ENCODE measurements around the gene ACTN1. TPM values are rescaled to one million over a fixed set of nuclear protein-coding genes. Genes with fewer than 3 reads are reported as not detected.

The ACTN1 gene
- total RNA-seq, 1 donor, result 447 TPM

DNA sequence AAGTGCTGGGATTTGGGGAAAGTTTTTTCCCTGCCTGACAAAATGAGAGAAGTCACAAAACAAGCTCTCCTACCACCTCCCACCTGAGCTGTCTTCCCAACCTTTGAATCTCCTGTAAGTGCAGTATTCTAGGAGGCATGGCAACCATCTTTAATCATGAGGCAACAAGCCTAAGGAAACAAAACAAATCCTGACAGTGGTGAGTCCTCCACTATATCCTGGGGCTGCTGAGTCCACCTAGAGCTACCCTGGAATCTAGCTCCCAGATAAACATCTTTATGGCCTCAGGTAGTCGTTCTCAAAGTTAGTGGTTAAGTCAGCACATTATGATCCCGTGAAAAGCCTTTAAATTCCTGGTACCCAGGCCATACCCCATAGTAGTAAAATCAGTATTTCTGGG is 22.3 kb upstream of the ACTN1 start:
- no peaks in the 10 kb centered on the region for H4K20me1 ChIP-seq (ENCODE audit: insufficient read depth, low read length)
- no peak overlapping the region for H2AFZ ChIP-seq (ENCODE audit: low read length)
- no peaks in the 10 kb centered on the region for H3K9me3 ChIP-seq (ENCODE audit: low read depth, low read length)
- H3K36me3 ChIP-seq (ENCODE audit: insufficient read depth, low read length), result no peaks in the 10 kb centered on the region
- no peaks in the 10 kb centered on the region for H3K27me3 ChIP-seq (ENCODE audit: insufficient read depth, low read length)
- no peak for DNase-seq (ENCODE audit: insufficient read length, low spot score, missing footprints)
- no peaks in the 10 kb centered on the region for H3K79me2 ChIP-seq (ENCODE audit: insufficient read depth, low read length)
- H3K4me1 ChIP-seq (ENCODE audit: insufficient read depth, low read length), result peaks cover 16% of the 10 kb centered on the region
- no peak overlapping the region for H3K4me2 ChIP-seq (ENCODE audit: insufficient read depth, low read length)
- H3K27ac ChIP-seq (ENCODE audit: low read depth, low read length), result no peak overlapping the region
- H3K4me3 ChIP-seq (ENCODE audit: insufficient read depth, low read length), result no peak overlapping the region
- TF ChIP-seq, protein P1, sequence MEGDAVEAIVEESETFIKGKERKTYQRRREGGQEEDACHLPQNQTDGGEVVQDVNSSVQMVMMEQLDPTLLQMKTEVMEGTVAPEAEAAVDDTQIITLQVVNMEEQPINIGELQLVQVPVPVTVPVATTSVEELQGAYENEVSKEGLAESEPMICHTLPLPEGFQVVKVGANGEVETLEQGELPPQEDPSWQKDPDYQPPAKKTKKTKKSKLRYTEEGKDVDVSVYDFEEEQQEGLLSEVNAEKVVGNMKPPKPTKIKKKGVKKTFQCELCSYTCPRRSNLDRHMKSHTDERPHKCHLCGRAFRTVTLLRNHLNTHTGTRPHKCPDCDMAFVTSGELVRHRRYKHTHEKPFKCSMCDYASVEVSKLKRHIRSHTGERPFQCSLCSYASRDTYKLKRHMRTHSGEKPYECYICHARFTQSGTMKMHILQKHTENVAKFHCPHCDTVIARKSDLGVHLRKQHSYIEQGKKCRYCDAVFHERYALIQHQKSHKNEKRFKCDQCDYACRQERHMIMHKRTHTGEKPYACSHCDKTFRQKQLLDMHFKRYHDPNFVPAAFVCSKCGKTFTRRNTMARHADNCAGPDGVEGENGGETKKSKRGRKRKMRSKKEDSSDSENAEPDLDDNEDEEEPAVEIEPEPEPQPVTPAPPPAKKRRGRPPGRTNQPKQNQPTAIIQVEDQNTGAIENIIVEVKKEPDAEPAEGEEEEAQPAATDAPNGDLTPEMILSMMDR (IDR thresholded peaks at IDR 0.05; ENCODE audit: extremely low read depth, low read depth, low read length), result no peak

GRCh38 chr14:68998062-68998461 is 19.0 kb upstream of the ACTN1 start:
- TF ChIP-seq, protein P1 (IDR thresholded peaks at IDR 0.05; ENCODE audit: extremely low read depth, low read depth, low read length), result no peak
- no peak overlapping the region for H2AFZ ChIP-seq (ENCODE audit: low read length)
- no peak overlapping the region for H3K4me3 ChIP-seq (ENCODE audit: insufficient read depth, low read length)
- no peaks in the 10 kb centered on the region for H4K20me1 ChIP-seq (ENCODE audit: insufficient read depth, low read length)
- no peaks in the 10 kb centered on the region for H3K79me2 ChIP-seq (ENCODE audit: insufficient read depth, low read length)
- no peak overlapping the region for H3K27ac ChIP-seq (ENCODE audit: low read depth, low read length)
- no peaks in the 10 kb centered on the region for H3K9me3 ChIP-seq (ENCODE audit: low read depth, low read length)
- no peaks in the 10 kb centered on the region for H3K27me3 ChIP-seq (ENCODE audit: insufficient read depth, low read length)
- no peak for DNase-seq (ENCODE audit: insufficient read length, low spot score, missing footprints)
- H3K4me1 ChIP-seq (ENCODE audit: insufficient read depth, low read length), result no peaks in the 10 kb centered on the region
- no peaks in the 10 kb centered on the region for H3K36me3 ChIP-seq (ENCODE audit: insufficient read depth, low read length)
- H3K4me2 ChIP-seq (ENCODE audit: insufficient read depth, low read length), result no peak overlapping the region

- Histone ChIP-seq H4K20me1 (ENCODE audit: insufficient read depth, low read length) (no peaks in the 10 kb centered on the region), H3K79me2 (ENCODE audit: insufficient read depth, low read length) (no peaks in the 10 kb centered on the region), H3K9me3 (ENCODE audit: low read depth, low read length) (no peaks in the 10 kb centered on the region), H3K27ac (ENCODE audit: low read depth, low read length) (no peak overlapping the region), H2AFZ (ENCODE audit: low read length) (no peak overlapping the region), H3K4me3 (ENCODE audit: insufficient read depth, low read length) (no peak overlapping the region), H3K4me1 (ENCODE audit: insufficient read depth, low read length) (no peaks in the 10 kb centered on the region), H3K4me2 (ENCODE audit: insufficient read depth, low read length) (no peak overlapping the region), H3K27me3 (ENCODE audit: insufficient read depth, low read length) (no peaks in the 10 kb centered on the region), H3K36me3 (ENCODE audit: insufficient read depth, low read length) (no peaks in the 10 kb centered on the region)
- TF ChIP-seq, protein P1 (IDR thresholded peaks at IDR 0.05; ENCODE audit: extremely low read depth, low read depth, low read length), result no peak
- DNase-seq (ENCODE audit: insufficient read length, low spot score, missing footprints), result peak; percentile 48
Measured at GRCh38 chr14:68995731-68996130, 16.6 kb upstream of the ACTN1 start.

DNA sequence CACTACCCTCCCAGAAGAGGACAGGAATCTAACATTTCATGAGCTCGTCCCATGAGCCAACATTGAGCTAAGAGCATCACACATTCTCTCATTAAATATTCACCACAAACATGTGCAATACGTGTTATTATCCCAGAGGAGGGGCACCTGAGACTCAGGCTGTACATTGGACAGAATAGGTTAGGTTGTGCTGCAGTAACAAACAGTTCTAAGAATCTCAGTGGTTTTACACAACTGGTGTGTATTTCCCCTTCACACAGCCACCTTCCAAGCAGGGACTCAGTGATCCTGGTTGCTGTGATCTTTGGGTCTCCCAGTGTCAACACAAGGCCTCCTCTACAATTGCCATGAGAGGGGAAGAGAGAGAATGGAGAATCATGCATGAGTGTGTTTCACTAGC is 15.0 kb upstream of the ACTN1 start:
- no peaks in the 10 kb centered on the region for H4K20me1 ChIP-seq (ENCODE audit: insufficient read depth, low read length)
- TF ChIP-seq, protein P1 (IDR thresholded peaks at IDR 0.05; ENCODE audit: extremely low read depth, low read depth, low read length), result no peak
- no peaks in the 10 kb centered on the region for H3K36me3 ChIP-seq (ENCODE audit: insufficient read depth, low read length)
- H3K9me3 ChIP-seq (ENCODE audit: low read depth, low read length), result no peaks in the 10 kb centered on the region
- no peaks in the 10 kb centered on the region for H3K4me1 ChIP-seq (ENCODE audit: insufficient read depth, low read length)
- no peak overlapping the region for H3K4me2 ChIP-seq (ENCODE audit: insufficient read depth, low read length)
- no peak overlapping the region for H3K4me3 ChIP-seq (ENCODE audit: insufficient read depth, low read length)
- H3K27ac ChIP-seq (ENCODE audit: low read depth, low read length), result no peak overlapping the region
- no peaks in the 10 kb centered on the region for H3K79me2 ChIP-seq (ENCODE audit: insufficient read depth, low read length)
- DNase-seq (ENCODE audit: insufficient read length, low spot score, missing footprints), result no peak
- H3K27me3 ChIP-seq (ENCODE audit: insufficient read depth, low read length), result no peaks in the 10 kb centered on the region
- no peak overlapping the region for H2AFZ ChIP-seq (ENCODE audit: low read length)
